ENCODE results near the gene STARD9.

- TF ChIP-seq TCF12 (IDR thresholded peaks at IDR 0.05; ENCODE audit: low read depth) (no peak), EP300 (IDR thresholded peaks at IDR 0.05; ENCODE audit: borderline replicate concordance) (no peak), FOXM1 (IDR thresholded peaks at IDR 0.05; ENCODE audit: borderline replicate concordance, low read depth) (no peak), EGR1 (IDR thresholded peaks at IDR 0.05) (no peak), CREB1 (IDR thresholded peaks at IDR 0.05; ENCODE audit: low read depth) (no peak)
These were observed 166.7 kb downstream of the STARD9 start for GRCh38 chr15:42742149-42742548.
